Vagina (tissue), 2 donors: ENCODE data around the gene SERPINI1. TPM values are rescaled to one million over a fixed set of nuclear protein-coding genes. Genes with fewer than 3 reads are reported as not detected.

Source experiments
- DNase-seq, 2 donors: peaks; one replicate each; pipeline ENCODE4 v3.0.0-alpha.2; 2017; ENCODE audit errors: extremely low spot score in 2 of 2
- H3K27ac ChIP-seq: fragments of 200-600 bp; sonication (generic); one replicate; pipeline ENCODE4 v1.5.1; 2019
- H3K27me3 ChIP-seq: fragments of 200-600 bp; sonication (generic); one replicate; pipeline ENCODE4 v1.5.1; 2019
- H3K36me3 ChIP-seq, 2 donors: fragments of 200-600 bp; sonication (generic); one replicate each; pipeline ENCODE4 v1.5.1; 2017 to 2019
- H3K4me1 ChIP-seq: fragments of 200-600 bp; sonication (generic); one replicate; pipeline ENCODE4 v1.5.1; 2019
- H3K4me3 ChIP-seq, 2 donors: fragments of 200-600 bp; sonication (generic); 1 replicate in 1 of 2; 2 replicates in 1 of 2; pipeline ENCODE4 v1.5.1; 2016 to 2019
- H3K9me3 ChIP-seq: fragments of 200-600 bp; sonication (generic); one replicate; pipeline ENCODE4 v1.5.1; 2019
- POLR2A ChIP-seq, 2 donors: fragments of 450-650 bp; IDR thresholded peaks; one replicate each; pipeline ENCODE4 v1.6.1; 2017; ENCODE audit warnings: antibody characterized with exemption in 2 of 2, mild to moderate bottlenecking in 2 of 2, moderate library complexity in 2 of 2
- POLR2AphosphoS5 ChIP-seq, 2 donors: sonication (generic); formaldehyde crosslinking; IDR thresholded peaks; one replicate each; pipeline ENCODE4 v1.9.0; 2017; ENCODE audit warnings: antibody characterized with exemption in 2 of 2, mild to moderate bottlenecking in 2 of 2, low read depth in 1 of 2; ENCODE audit not compliant: insufficient read depth in 1 of 2
- intact Hi-C: fragments of 100-400 bp; cut with DNase I; formaldehyde crosslinking; loops from one replicate; pipeline ENCODE4 v1.15.1; 2023
- total RNA-seq: library from RNA; depleted of rRNA; stranded (reverse); fragments of >200 nt; gene quantifications from one replicate; pipeline ENCODE4 v1.2.3, GENCODE V29; 2016
- TF ChIP-seq, protein P1 (sequence below), 3 experiments: fragments of 450-650 bp in 2 of 3; fragments of 200-600 bp in 1 of 3; sonication (generic) in 1 of 3; IDR thresholded peaks; one replicate each; pipeline ENCODE4 v1.5.1; 2017 to 2019; ENCODE audit warnings: antibody characterized with exemption in 3 of 3, mild to moderate bottlenecking in 2 of 3, moderate library complexity in 2 of 3

The SERPINI1 gene
- total RNA-seq, 1 donor from 2014 or later, result 13.8 TPM

DNA sequence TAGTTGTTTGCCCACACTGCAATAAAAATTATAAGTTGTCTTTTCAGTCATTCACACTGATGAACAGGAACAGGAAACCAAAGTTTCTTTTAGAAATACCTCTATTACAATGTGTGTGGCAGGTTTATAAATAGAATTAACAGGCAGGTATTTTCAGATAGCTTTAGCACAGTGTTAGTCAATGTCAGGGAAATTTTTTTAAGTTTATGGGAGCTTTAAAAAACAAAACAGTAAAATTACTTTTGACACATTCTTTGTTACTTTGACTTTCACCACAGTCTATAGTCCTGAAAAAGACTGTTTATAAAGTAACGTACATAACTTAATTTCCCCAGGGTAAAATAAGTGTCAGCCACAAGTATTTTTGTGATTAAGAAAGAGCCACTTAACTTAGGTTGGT, 38.1 kb downstream of the SERPINI1 start:
- Histone ChIP-seq H3K4me3 (no peak overlapping the region), H3K27ac (no peak overlapping the region), H3K9me3 (no peaks in the 10 kb centered on the region), H3K36me3 (no peaks in the 10 kb centered on the region), H3K4me1 (no peaks in the 10 kb centered on the region), H3K27me3 (no peaks in the 10 kb centered on the region)
- intact Hi-C loops, result no loop called here
- TF ChIP-seq POLR2AphosphoS5 (IDR thresholded peaks at IDR 0.05; ENCODE audit: insufficient read depth in 1 of 2, low read depth in 1 of 2), result no peak
- TF ChIP-seq POLR2A (IDR thresholded peaks at IDR 0.05), result no peak
- TF ChIP-seq, protein P1, sequence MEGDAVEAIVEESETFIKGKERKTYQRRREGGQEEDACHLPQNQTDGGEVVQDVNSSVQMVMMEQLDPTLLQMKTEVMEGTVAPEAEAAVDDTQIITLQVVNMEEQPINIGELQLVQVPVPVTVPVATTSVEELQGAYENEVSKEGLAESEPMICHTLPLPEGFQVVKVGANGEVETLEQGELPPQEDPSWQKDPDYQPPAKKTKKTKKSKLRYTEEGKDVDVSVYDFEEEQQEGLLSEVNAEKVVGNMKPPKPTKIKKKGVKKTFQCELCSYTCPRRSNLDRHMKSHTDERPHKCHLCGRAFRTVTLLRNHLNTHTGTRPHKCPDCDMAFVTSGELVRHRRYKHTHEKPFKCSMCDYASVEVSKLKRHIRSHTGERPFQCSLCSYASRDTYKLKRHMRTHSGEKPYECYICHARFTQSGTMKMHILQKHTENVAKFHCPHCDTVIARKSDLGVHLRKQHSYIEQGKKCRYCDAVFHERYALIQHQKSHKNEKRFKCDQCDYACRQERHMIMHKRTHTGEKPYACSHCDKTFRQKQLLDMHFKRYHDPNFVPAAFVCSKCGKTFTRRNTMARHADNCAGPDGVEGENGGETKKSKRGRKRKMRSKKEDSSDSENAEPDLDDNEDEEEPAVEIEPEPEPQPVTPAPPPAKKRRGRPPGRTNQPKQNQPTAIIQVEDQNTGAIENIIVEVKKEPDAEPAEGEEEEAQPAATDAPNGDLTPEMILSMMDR (IDR thresholded peaks at IDR 0.05), result no peak
- no peak for DNase-seq

DNA sequence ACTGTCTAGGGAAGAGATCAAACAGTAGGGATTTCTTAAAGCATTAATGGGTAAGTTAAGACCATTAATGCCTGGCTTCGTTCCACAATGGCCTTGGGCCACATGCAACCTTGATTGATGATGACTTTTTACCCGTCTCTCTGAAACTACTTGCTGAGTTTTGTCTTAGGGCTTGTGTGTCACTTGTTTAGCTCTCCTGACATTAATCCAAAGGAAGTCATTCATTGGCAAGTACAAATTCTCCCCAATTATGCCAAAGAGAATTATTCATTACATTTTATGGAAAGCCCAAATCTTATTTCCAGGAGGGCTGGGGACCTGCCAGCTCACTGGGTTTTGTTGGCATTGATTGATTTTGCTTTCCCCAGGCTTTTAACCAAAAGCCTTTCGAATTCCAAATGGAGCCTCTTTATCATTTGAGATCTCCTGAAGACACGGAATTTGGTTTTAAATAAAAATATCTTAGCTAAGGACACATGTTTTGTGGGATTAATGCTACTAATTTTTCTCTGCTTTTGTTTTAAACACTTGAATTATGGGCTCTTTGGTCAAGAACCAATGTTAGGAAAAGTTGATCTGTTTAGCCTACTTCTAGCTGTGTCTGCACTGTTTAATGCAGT, 40.7 kb downstream of the SERPINI1 start:
- no peaks in the 10 kb centered on the region for H3K36me3 ChIP-seq
- no peaks in the 10 kb centered on the region for H3K9me3 ChIP-seq
- no peak overlapping the region for H3K27ac ChIP-seq
- TF ChIP-seq, protein P1 (IDR thresholded peaks at IDR 0.05), result no peak
- TF ChIP-seq POLR2AphosphoS5 (IDR thresholded peaks at IDR 0.05; ENCODE audit: insufficient read depth in 1 of 2, low read depth in 1 of 2) (no peak), POLR2A (IDR thresholded peaks at IDR 0.05) (no peak)
- H3K4me3 ChIP-seq, result no peak overlapping the region
- intact Hi-C loops, result no loop called here
- no peak for DNase-seq
- H3K4me1 ChIP-seq, result no peaks in the 10 kb centered on the region
- no peaks in the 10 kb centered on the region for H3K27me3 ChIP-seq

DNA sequence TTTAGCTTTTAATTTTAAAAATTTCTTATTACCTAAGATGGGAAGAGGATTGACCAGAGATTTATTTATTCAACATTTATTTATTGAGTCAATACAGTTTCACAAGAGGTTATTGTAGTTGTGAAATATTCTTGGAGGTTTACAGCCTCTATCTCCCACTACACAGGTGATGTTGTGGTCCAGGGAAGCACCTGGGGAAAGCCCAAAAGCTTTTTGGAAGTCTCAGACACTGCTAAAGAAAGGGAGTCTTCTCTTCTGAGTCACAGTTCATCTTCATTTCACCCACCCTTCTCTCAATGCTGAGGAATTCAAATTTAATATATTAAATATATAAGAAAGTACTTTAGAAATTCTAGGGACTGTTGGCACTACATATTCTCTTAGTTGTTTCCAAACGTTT, 41.8 kb downstream of the SERPINI1 start:
- intact Hi-C loops, result no loop called here
- no peak overlapping the region for H3K4me3 ChIP-seq
- TF ChIP-seq POLR2A (IDR thresholded peaks at IDR 0.05) (no peak), POLR2AphosphoS5 (IDR thresholded peaks at IDR 0.05; ENCODE audit: insufficient read depth in 1 of 2, low read depth in 1 of 2) (no peak)
- TF ChIP-seq, protein P1 (IDR thresholded peaks at IDR 0.05), result no peak
- H3K4me1 ChIP-seq, result no peaks in the 10 kb centered on the region
- H3K27ac ChIP-seq, result no peak overlapping the region
- no peaks in the 10 kb centered on the region for H3K9me3 ChIP-seq
- H3K36me3 ChIP-seq, result no peaks in the 10 kb centered on the region
- H3K27me3 ChIP-seq, result no peaks in the 10 kb centered on the region
- no peak for DNase-seq

DNA sequence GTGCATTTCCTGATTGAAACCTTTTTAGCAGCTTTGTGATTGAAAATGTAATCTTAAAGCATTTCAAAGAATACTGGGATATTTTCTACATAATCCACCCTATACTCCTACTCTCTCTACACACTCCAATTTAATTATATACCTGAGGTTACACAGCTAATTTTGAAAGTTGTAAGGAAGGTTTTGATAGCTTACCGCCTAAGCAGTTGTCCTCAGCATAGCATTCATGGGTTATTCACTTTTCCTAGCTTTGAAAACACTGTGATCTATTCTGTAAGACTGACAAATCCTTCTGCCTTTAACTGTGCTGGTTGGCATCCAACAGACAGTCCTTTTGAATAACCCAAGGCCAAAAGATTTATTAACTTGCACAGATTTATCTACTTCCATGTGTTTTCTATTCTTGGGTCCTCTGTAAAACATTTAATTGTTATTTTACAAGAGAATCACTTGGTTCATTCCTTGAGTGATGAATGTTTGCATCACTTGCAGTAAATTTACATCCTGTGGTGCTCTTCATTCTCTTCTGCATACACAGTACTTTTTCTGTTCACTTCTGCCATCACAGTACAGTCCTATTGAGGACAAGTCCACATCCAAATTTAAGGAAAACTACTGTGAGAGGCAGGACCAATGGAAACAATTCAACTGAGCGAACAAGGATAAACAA, 44.8 kb downstream of the SERPINI1 start:
- no peaks in the 10 kb centered on the region for H3K9me3 ChIP-seq
- no peaks in the 10 kb centered on the region for H3K4me1 ChIP-seq
- H3K36me3 ChIP-seq, result no peaks in the 10 kb centered on the region
- no peak overlapping the region for H3K4me3 ChIP-seq
- H3K27me3 ChIP-seq, result no peaks in the 10 kb centered on the region
- DNase-seq, result no peak
- intact Hi-C loops, result no loop called here
- TF ChIP-seq POLR2A (IDR thresholded peaks at IDR 0.05) (no peak), POLR2AphosphoS5 (IDR thresholded peaks at IDR 0.05; ENCODE audit: insufficient read depth in 1 of 2, low read depth in 1 of 2) (no peak)
- TF ChIP-seq, protein P1 (IDR thresholded peaks at IDR 0.05), result no peak
- no peak overlapping the region for H3K27ac ChIP-seq

DNA sequence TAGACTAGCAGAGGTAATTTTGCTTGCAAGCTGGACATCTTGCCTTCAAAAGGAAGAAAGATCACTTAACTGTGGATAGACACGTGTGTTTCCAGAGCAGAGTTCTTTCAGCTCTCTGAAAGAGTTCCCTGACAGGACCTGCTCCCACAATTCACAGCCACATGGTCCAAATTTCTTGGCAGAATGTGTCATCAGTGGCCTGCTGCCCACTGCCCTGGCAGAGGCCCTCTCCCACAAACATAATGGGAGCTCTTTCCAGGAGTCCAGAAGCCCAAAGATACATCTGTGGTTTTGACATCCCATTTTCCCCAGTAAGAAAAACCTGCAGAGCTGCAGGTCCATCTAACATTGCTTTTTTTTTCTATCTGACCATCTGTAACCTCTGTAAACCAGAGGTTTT, 48.3 kb downstream of the SERPINI1 start:
- Histone ChIP-seq H3K36me3 (no peaks in the 10 kb centered on the region), H3K4me1 (no peaks in the 10 kb centered on the region), H3K9me3 (no peaks in the 10 kb centered on the region), H3K4me3 (no peak overlapping the region), H3K27me3 (no peaks in the 10 kb centered on the region), H3K27ac (no peak overlapping the region)
- DNase-seq, result no peak
- TF ChIP-seq, protein P1 (IDR thresholded peaks at IDR 0.05), result no peak
- no peak for TF ChIP-seq POLR2A (IDR thresholded peaks at IDR 0.05)
- TF ChIP-seq POLR2AphosphoS5 (IDR thresholded peaks at IDR 0.05; ENCODE audit: insufficient read depth in 1 of 2, low read depth in 1 of 2), result no peak
- intact Hi-C loops, result no loop called here
